Measurements from ENCODE around the gene ADGRE3. TPM values are rescaled to one million over a fixed set of nuclear protein-coding genes. Genes with fewer than 3 reads are reported as not detected.

Gene ADGRE3
- polyA plus RNA-seq, 4 donors = 0.03 to 0.77 (median 0.54) TPM; not detected in 1

DNA sequence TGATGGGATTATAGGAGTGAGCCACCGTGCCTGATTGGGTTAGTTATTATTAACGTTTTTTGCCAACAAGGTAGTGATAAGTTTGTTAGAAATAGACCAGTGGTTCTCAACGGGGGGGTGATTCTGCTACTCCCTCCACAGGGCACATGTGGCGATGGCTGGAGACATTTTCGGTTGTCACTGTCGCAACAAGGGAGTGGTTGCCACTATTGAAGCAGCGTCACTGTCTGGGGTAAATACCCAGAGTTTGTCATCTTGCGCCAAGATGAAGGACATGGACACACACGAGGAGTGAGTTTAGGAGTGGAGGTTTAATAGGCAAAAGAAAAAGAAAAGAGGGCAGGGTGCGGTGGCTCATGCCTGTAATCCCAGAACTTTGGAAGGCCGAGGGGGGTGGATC, 18.9 kb downstream of the ADGRE3 start:
- FAIRE-seq (no peak), DNase-seq (no peak)
- H3K27ac ChIP-seq (ENCODE audit: low read depth in 1 of 3, low read length in 2 of 3) = no peak overlapping the region
- H3K4me1 ChIP-seq (ENCODE audit: control insufficient read depth in 3 of 3, insufficient read depth in 2 of 3, low read depth in 1 of 3, low read length in 2 of 3) = no peaks in the 10 kb centered on the region
- no peak overlapping the region for H3K4me3 ChIP-seq (ENCODE audit: low read depth in 1 of 3, low read length in 3 of 3)
- H3K27me3 ChIP-seq (ENCODE audit: control insufficient read depth in 3 of 3, insufficient read depth in 3 of 3, low read length in 3 of 3) = no peaks in the 10 kb centered on the region
- H3K9me3 ChIP-seq (ENCODE audit: control insufficient read depth in 2 of 2, insufficient read depth in 1 of 2, low read depth in 1 of 2, low read length in 1 of 2) = no peaks in the 10 kb centered on the region
- 70 to 74% (median 72%) methylated on average over 11 of the region's 11 CpGs for WGBS, 3 donors
- H3K36me3 ChIP-seq (ENCODE audit: control insufficient read depth in 3 of 3, insufficient read depth in 2 of 3, low read depth in 1 of 3, low read length in 3 of 3) = no peaks in the 10 kb centered on the region

DNA sequence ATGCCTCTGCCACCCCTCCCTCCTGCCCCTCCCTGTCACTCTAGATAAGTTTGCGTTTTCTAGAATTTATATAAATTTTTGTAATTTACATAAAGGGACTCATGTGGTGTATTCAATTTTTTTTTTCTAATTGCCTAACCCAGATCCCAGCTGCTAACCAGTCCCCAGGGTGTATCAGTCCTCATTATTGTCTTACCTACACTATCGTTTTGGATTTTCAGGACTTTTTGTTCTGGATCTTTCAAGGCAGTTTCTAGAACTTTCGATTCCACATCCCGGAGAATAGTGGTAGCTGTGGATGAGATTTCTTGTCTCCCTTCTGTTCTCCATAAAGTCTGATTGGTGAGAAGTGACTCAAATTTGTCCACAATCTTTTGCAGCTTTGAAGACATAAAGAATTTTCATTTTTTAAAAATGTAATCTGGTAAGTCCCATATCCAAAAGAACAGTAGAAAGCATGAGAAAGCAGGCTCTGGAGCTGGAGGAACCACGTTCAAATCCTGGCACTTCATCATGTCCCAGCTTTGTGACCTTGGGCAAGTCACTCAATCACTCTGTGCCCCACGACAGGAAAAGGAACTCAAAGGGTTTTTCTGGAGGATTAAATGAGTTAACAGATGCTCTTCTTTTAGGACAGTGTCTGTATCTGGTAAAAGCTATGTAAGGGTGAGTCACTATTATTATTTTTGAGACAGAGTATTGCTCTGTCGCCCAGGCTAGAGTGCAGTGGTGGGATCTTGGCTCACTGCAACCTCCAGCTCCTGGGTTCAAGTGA, 19.7 kb downstream of the ADGRE3 start:
- no peak overlapping the region for H3K27ac ChIP-seq (ENCODE audit: low read depth in 1 of 3, low read length in 2 of 3)
- no peak for DNase-seq
- H3K27me3 ChIP-seq (ENCODE audit: control insufficient read depth in 3 of 3, insufficient read depth in 3 of 3, low read length in 3 of 3) = no peaks in the 10 kb centered on the region
- no peak for FAIRE-seq
- H3K9me3 ChIP-seq (ENCODE audit: control insufficient read depth in 2 of 2, insufficient read depth in 1 of 2, low read depth in 1 of 2, low read length in 1 of 2) = no peaks in the 10 kb centered on the region
- no peaks in the 10 kb centered on the region for H3K4me1 ChIP-seq (ENCODE audit: control insufficient read depth in 3 of 3, insufficient read depth in 2 of 3, low read depth in 1 of 3, low read length in 2 of 3)
- WGBS, 3 donors = 55 to 73% (median 63%) methylated on average over 7 of the region's 7 CpGs
- H3K4me3 ChIP-seq (ENCODE audit: low read depth in 1 of 3, low read length in 3 of 3) = no peak overlapping the region
- no peaks in the 10 kb centered on the region for H3K36me3 ChIP-seq (ENCODE audit: control insufficient read depth in 3 of 3, insufficient read depth in 2 of 3, low read depth in 1 of 3, low read length in 3 of 3)

DNA sequence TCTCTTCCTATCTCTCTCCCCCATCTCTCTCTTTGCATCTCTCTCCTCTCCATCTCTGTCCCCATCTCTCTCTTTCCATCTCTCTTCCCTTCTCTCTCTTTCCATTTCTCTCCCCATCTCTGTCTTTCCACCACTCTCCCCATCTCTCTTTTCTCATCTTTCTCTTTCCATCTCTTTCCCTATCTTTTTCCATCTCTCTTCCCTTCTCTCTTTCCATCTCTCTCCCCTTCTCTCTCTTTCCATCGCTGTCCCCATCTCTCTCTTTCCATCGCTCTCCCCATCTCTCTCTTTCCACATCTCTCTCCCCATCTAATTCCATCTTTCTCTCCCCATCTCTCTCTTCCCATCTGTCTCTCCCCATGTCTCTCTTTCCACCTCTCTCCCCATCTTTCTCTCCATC, 24.5 kb downstream of the ADGRE3 start:
- Histone ChIP-seq H3K9me3 (ENCODE audit: control insufficient read depth in 2 of 2, insufficient read depth in 1 of 2, low read depth in 1 of 2, low read length in 1 of 2) (no peaks in the 10 kb centered on the region), H3K27me3 (ENCODE audit: control insufficient read depth in 3 of 3, insufficient read depth in 3 of 3, low read length in 3 of 3) (no peaks in the 10 kb centered on the region), H3K36me3 (ENCODE audit: control insufficient read depth in 3 of 3, insufficient read depth in 2 of 3, low read depth in 1 of 3, low read length in 3 of 3) (no peaks in the 10 kb centered on the region), H3K4me1 (ENCODE audit: control insufficient read depth in 3 of 3, insufficient read depth in 2 of 3, low read depth in 1 of 3, low read length in 2 of 3) (no peaks in the 10 kb centered on the region), H3K27ac (ENCODE audit: low read depth in 1 of 3, low read length in 2 of 3) (no peak overlapping the region), H3K4me3 (ENCODE audit: low read depth in 1 of 3, low read length in 3 of 3) (no peak overlapping the region)
- FAIRE-seq (no peak), DNase-seq (no peak)
- 58 to 77% (median 74%) methylated on average over 2 of the region's 2 CpGs for WGBS, 3 donors

DNA sequence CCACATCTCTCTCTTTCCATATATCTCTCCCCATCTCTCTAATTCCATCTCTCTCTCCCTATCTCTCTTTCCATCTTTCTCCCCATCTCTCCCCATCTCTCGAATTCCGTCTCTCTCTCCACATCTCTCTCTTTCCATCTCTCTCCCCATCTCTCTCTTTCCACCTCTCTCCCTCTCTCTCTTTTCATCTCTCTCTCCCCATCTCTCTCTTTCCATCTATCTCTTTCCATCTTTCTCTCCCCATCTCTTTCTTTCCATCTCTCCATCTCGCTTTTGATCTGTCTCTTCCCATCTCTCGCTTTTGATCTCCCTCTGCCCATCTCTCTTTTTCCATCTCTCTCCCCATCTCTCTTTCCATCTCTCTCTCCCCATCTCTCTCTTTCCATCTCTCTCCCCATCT, 25.6 kb downstream of the ADGRE3 start:
- WGBS, 3 donors = 60 to 79% (median 61%) methylated on average over 4 of the region's 4 CpGs

DNA sequence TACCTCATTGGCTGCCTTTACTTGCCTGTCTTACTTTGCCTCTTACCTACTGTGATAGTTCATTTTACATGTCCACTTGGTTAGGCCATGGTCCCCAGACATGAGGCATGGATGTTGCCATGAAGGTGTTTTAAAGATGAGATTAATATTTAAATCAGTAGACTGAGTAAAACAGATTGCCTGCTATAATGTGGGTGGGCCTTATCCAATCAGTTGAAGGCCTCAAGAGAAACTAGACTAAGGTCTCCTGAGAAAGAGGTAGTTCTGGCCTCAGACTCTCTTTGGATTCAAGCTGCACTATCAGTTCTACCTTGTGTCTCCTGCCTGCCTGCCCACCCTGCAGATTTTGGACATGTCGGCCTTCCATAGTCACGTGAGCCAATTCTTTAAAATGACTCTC, 26.1 kb downstream of the ADGRE3 start:
- DNase-seq (no peak), FAIRE-seq (no peak)
- no peaks in the 10 kb centered on the region for H3K36me3 ChIP-seq (ENCODE audit: control insufficient read depth in 3 of 3, insufficient read depth in 2 of 3, low read depth in 1 of 3, low read length in 3 of 3)
- H3K4me3 ChIP-seq (ENCODE audit: low read depth in 1 of 3, low read length in 3 of 3) = no peak overlapping the region
- H3K27ac ChIP-seq (ENCODE audit: low read depth in 1 of 3, low read length in 2 of 3) = no peak overlapping the region
- no peaks in the 10 kb centered on the region for H3K27me3 ChIP-seq (ENCODE audit: control insufficient read depth in 3 of 3, insufficient read depth in 3 of 3, low read length in 3 of 3)
- 85 to 96% (median 87%) methylated on average over 2 of the region's 2 CpGs for WGBS, 3 donors
- no peaks in the 10 kb centered on the region for H3K9me3 ChIP-seq (ENCODE audit: control insufficient read depth in 2 of 2, insufficient read depth in 1 of 2, low read depth in 1 of 2, low read length in 1 of 2)
- no peaks in the 10 kb centered on the region for H3K4me1 ChIP-seq (ENCODE audit: control insufficient read depth in 3 of 3, insufficient read depth in 2 of 3, low read depth in 1 of 3, low read length in 2 of 3)

More for the DNA sequence above, 25.6 kb downstream of the ADGRE3 start:
- Histone ChIP-seq H3K27ac (ENCODE audit: low read depth in 1 of 3, low read length in 2 of 3) (no peak overlapping the region), H3K27me3 (ENCODE audit: control insufficient read depth in 3 of 3, insufficient read depth in 3 of 3, low read length in 3 of 3) (no peaks in the 10 kb centered on the region), H3K36me3 (ENCODE audit: control insufficient read depth in 3 of 3, insufficient read depth in 2 of 3, low read depth in 1 of 3, low read length in 3 of 3) (no peaks in the 10 kb centered on the region), H3K4me1 (ENCODE audit: control insufficient read depth in 3 of 3, insufficient read depth in 2 of 3, low read depth in 1 of 3, low read length in 2 of 3) (no peaks in the 10 kb centered on the region), H3K9me3 (ENCODE audit: control insufficient read depth in 2 of 2, insufficient read depth in 1 of 2, low read depth in 1 of 2, low read length in 1 of 2) (no peaks in the 10 kb centered on the region), H3K4me3 (ENCODE audit: low read depth in 1 of 3, low read length in 3 of 3) (no peak overlapping the region)
- FAIRE-seq (no peak), DNase-seq (no peak)

DNA sequence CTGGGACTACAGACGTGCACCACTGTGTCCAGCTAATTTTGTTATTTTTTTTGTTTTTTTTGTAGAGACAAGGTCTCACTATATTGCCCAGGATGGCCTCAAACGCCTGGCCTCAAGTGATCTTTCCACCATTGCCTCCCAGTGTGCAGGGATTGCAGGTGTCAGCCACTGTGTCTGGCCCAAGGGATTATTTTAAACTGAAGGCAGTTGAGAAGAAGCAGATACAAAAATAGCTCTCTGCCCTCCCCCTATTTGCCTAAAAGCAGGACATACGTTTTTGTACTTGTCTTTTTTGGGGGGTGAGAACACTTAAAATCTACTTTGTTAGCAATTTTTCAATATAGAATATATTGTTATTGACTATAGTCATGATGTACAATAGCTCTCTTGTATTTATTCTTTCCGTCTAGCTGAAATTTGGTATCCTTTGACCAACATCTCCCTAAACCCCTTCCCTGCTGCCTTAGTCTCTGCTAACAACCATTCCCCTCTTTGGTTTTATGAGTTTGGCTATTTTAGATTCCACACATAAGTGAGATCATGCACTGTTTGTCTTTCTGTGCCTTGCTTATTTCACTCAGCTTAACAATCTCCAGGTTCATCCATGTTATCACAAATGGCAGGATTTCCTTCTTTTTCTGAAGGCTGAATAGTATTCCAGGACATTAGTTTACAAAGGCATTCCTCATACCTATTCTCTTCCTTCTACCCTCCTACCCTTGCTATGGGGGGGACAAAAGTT, 34.9 kb downstream of the ADGRE3 start:
- H3K4me3 ChIP-seq (ENCODE audit: low read depth in 1 of 3, low read length in 3 of 3) = no peak overlapping the region
- H3K4me1 ChIP-seq (ENCODE audit: control insufficient read depth in 3 of 3, insufficient read depth in 2 of 3, low read depth in 1 of 3, low read length in 2 of 3) = no peaks in the 10 kb centered on the region
- FAIRE-seq = no peak
- no peak for DNase-seq
- peaks cover 0 to 16% of the 10 kb centered on the region in 2 donors for H3K9me3 ChIP-seq (ENCODE audit: control insufficient read depth in 2 of 2, insufficient read depth in 1 of 2, low read depth in 1 of 2, low read length in 1 of 2)
- no peak overlapping the region for H3K27ac ChIP-seq (ENCODE audit: low read depth in 1 of 3, low read length in 2 of 3)
- H3K27me3 ChIP-seq (ENCODE audit: control insufficient read depth in 3 of 3, insufficient read depth in 3 of 3, low read length in 3 of 3) = peaks cover 0 to 2% (median 0%) of the 10 kb centered on the region in 3 donors
- H3K36me3 ChIP-seq (ENCODE audit: control insufficient read depth in 3 of 3, insufficient read depth in 2 of 3, low read depth in 1 of 3, low read length in 3 of 3) = no peaks in the 10 kb centered on the region
- WGBS, 3 donors = 39 to 58% (median 49%) methylated on average over 4 of the region's 4 CpGs

DNA sequence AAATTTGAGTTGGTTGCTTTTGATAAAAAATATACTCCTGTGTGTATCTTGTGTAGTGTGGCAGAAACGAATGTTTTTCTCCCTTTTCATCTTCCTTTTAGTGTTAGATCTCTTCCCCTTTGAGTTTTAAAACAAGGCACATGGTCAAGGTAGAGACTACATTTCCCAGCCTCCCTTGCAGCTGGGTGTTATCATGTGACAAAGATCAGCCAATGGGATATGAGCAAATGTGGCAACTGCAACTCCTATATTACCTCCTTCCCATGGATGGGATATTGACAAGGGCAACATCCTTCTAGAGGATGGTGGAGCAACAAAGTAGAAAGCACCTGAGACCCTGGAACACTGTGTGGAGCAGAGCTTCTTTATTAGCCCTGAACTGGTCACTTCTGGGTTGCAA, 42.4 kb downstream of the ADGRE3 start:
- Histone ChIP-seq H3K27ac (ENCODE audit: low read depth in 1 of 3, low read length in 2 of 3) (no peak overlapping the region), H3K27me3 (ENCODE audit: control insufficient read depth in 3 of 3, insufficient read depth in 3 of 3, low read length in 3 of 3) (no peaks in the 10 kb centered on the region), H3K36me3 (ENCODE audit: control insufficient read depth in 3 of 3, insufficient read depth in 2 of 3, low read depth in 1 of 3, low read length in 3 of 3) (no peaks in the 10 kb centered on the region), H3K4me3 (ENCODE audit: low read depth in 1 of 3, low read length in 3 of 3) (no peak overlapping the region), H3K4me1 (ENCODE audit: control insufficient read depth in 3 of 3, insufficient read depth in 2 of 3, low read depth in 1 of 3, low read length in 2 of 3) (no peaks in the 10 kb centered on the region), H3K9me3 (ENCODE audit: control insufficient read depth in 2 of 2, insufficient read depth in 1 of 2, low read depth in 1 of 2, low read length in 1 of 2) (peaks cover 0 to 3% of the 10 kb centered on the region in 2 donors)
- WGBS, 3 donors = 10 to 21% (median 14%) methylated on average over 1 of the region's 1 CpG
- peak; percentile 4 to 31 for DNase-seq
- FAIRE-seq = no peak

DNA sequence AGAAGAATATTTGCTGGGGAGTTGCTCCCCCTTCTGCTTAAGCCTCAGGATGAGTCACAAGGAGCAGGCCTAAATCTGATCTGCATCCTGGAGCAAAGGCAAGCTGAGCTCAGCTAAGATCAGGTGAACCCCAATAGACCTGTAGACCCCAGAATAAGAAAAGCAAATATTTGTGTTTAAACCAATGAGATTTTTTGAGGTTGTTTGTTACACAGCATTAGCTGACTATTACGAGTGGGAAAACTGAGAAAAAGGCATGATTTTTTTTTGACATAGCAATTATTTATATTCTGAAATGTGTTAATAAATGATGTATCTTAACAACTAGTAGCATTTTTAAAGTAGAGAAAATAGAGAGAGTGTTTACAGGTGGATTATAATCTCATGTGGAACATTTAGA, 45.1 kb downstream of the ADGRE3 start:
- H3K4me3 ChIP-seq (ENCODE audit: low read depth in 1 of 3, low read length in 3 of 3) = no peak overlapping the region
- no peaks in the 10 kb centered on the region for H3K27me3 ChIP-seq (ENCODE audit: control insufficient read depth in 3 of 3, insufficient read depth in 3 of 3, low read length in 3 of 3)
- H3K9me3 ChIP-seq (ENCODE audit: control insufficient read depth in 2 of 2, insufficient read depth in 1 of 2, low read depth in 1 of 2, low read length in 1 of 2) = no peaks in the 10 kb centered on the region
- no peaks in the 10 kb centered on the region for H3K4me1 ChIP-seq (ENCODE audit: control insufficient read depth in 3 of 3, insufficient read depth in 2 of 3, low read depth in 1 of 3, low read length in 2 of 3)
- DNase-seq = no peak
- FAIRE-seq = no peak
- WGBS, 3 donors = 91 to 95% (median 92%) methylated on average over 1 of the region's 1 CpG
- H3K36me3 ChIP-seq (ENCODE audit: control insufficient read depth in 3 of 3, insufficient read depth in 2 of 3, low read depth in 1 of 3, low read length in 3 of 3) = no peaks in the 10 kb centered on the region
- H3K27ac ChIP-seq (ENCODE audit: low read depth in 1 of 3, low read length in 2 of 3) = no peak overlapping the region

All from small intestine (tissue), 7 donors.